Activated CD4-positive, alpha-beta T cell treated with anti-CD3 and anti-CD28 coated beads, Interleukin-2, amount 10 ng/mL, durations not matched to agents 24 days and 14 days (primary cell): ENCODE data around the gene RSKR. TPM values are rescaled to one million over a fixed set of nuclear protein-coding genes. Genes with fewer than 3 reads are reported as not detected.

Experiments
- DNase-seq: peaks from one replicate; pipeline ENCODE4 v3.0.0; 2022
- H3K27ac Mint-ChIP-seq: one replicate; pipeline ENCODE4 v1.8.0; 2022; ENCODE audit warnings: mild to moderate bottlenecking, mixed read lengths
- H3K27me3 Mint-ChIP-seq: one replicate; pipeline ENCODE4 v1.8.0; 2022; ENCODE audit warnings: mixed read lengths
- H3K36me3 Mint-ChIP-seq: one replicate; pipeline ENCODE4 v1.8.0; 2022; ENCODE audit warnings: low read depth, mild to moderate bottlenecking, mixed read lengths
- H3K4me1 Mint-ChIP-seq: one replicate; pipeline ENCODE4 v1.8.0; 2021; ENCODE audit warnings: mixed read lengths
- H3K4me3 Mint-ChIP-seq: one replicate; pipeline ENCODE4 v1.8.0; 2022; ENCODE audit warnings: mild to moderate bottlenecking, moderate library complexity, mixed read lengths
- H3K9me3 Mint-ChIP-seq: one replicate; pipeline ENCODE4 v1.8.0; 2021; ENCODE audit warnings: mixed read lengths
- intact Hi-C: fragments of 100-400 bp; cut with micrococcal nuclease; formaldehyde crosslinking; loops from one replicate; pipeline ENCODE4 v1.15.1; 2023
- total RNA-seq: library from RNA; stranded (reverse); gene quantifications from 2 replicates; pipeline ENCODE4 v1.2.3, GENCODE V29; 2022

The RSKR gene
- total RNA-seq, 1 donor from 2014 or later: 40.8 TPM

GRCh38 chr17:28644787-28645575 lies 31.0 kb upstream of the RSKR start, which contains the start of gene BLTP2:
BLTP2 (minus strand) TSS chr17:28645158; CDS start chr17:28645056, 102 bp downstream.
- Mint-ChIP-seq H3K27me3 (no peaks in the 10 kb centered on the region), H3K27ac (peak within 1 kb of the TSS; percentile 91), H3K4me1 (peaks cover 36% of the 10 kb centered on the region), H3K36me3 (peaks cover 52% of the 10 kb centered on the region), H3K9me3 (no peaks in the 10 kb centered on the region), H3K4me3 (peak within 1 kb of the TSS; percentile 93)
- intact Hi-C loops: loop anchor here (1.0 to 10.0 kb wide), 6 partner anchors 16 to 470 kb away; partner anchors contain the start of genes PROCA1, RPL23A, SDF2 and SPAG5
- peak; percentile 99 for DNase-seq

- Mint-ChIP-seq H3K36me3 (peaks cover 58% of the 10 kb centered on the region), H3K27ac (peak overlapping the region; percentile 91), H3K4me3 (peak overlapping the region; percentile 93), H3K4me1 (peaks cover 36% of the 10 kb centered on the region), H3K27me3 (no peaks in the 10 kb centered on the region), H3K9me3 (no peaks in the 10 kb centered on the region)
- intact Hi-C loops: loop anchor here (2.0 to 10.0 kb wide), 3 partner anchors 67 to 471 kb away; partner anchors contain the start of genes PROCA1 and UNC119
- peak; percentile 81 for DNase-seq
These were observed 30.2 kb upstream of the RSKR start for GRCh38 chr17:28643983-28644786.

GRCh38 chr17:28641579-28641978 lies 27.6 kb upstream of the RSKR start:
- H3K27ac Mint-ChIP-seq: no peak overlapping the region
- H3K36me3 Mint-ChIP-seq: peaks cover 65% of the 10 kb centered on the region
- H3K4me1 Mint-ChIP-seq: peaks cover 36% of the 10 kb centered on the region
- intact Hi-C loops: loop anchor here (5.0 to 10.0 kb wide), 2 partner anchors 89 to 473 kb away; partner anchors contain the start of gene UNC119
- no peak overlapping the region for H3K4me3 Mint-ChIP-seq
- no peaks in the 10 kb centered on the region for H3K9me3 Mint-ChIP-seq
- no peak for DNase-seq
- no peaks in the 10 kb centered on the region for H3K27me3 Mint-ChIP-seq

GRCh38 chr17:28635506-28635905 lies 21.5 kb upstream of the RSKR start:
- Mint-ChIP-seq H3K36me3 (peaks cover 84% of the 10 kb centered on the region), H3K27me3 (no peaks in the 10 kb centered on the region)
- intact Hi-C loops: no loop called here

GRCh38 chr17:28634206-28634865 lies 20.4 kb upstream of the RSKR start:
- H3K36me3 Mint-ChIP-seq: peaks cover 81% of the 10 kb centered on the region
- H3K4me1 Mint-ChIP-seq: peaks cover 11% of the 10 kb centered on the region
- no peak overlapping the region for H3K27ac Mint-ChIP-seq
- DNase-seq: no peak
- H3K4me3 Mint-ChIP-seq: no peak overlapping the region
- H3K9me3 Mint-ChIP-seq: no peaks in the 10 kb centered on the region
- H3K27me3 Mint-ChIP-seq: no peaks in the 10 kb centered on the region
- intact Hi-C loops: no loop called here

More at GRCh38 chr17:28635506-28635905, 21.5 kb upstream of the RSKR start:
- Mint-ChIP-seq H3K4me1 (peaks cover 13% of the 10 kb centered on the region), H3K9me3 (no peaks in the 10 kb centered on the region), H3K4me3 (no peak overlapping the region), H3K27ac (no peak overlapping the region)
- DNase-seq: no peak

GRCh38 chr17:28626818-28627217 lies 12.8 kb upstream of the RSKR start:
- H3K36me3 Mint-ChIP-seq: peaks cover 68% of the 10 kb centered on the region
- intact Hi-C loops: no loop called here

GRCh38 chr17:28624148-28624547 lies 10.2 kb upstream of the RSKR start:
- Mint-ChIP-seq H3K27me3 (no peaks in the 10 kb centered on the region), H3K27ac (no peak overlapping the region), H3K4me3 (no peak overlapping the region), H3K4me1 (peaks cover 8% of the 10 kb centered on the region), H3K9me3 (no peaks in the 10 kb centered on the region), H3K36me3 (peaks cover 75% of the 10 kb centered on the region)
- DNase-seq: no peak
- intact Hi-C loops: no loop called here

More at GRCh38 chr17:28626818-28627217, 12.8 kb upstream of the RSKR start:
- no peak overlapping the region for H3K4me3 Mint-ChIP-seq
- no peaks in the 10 kb centered on the region for H3K9me3 Mint-ChIP-seq
- no peak overlapping the region for H3K27ac Mint-ChIP-seq
- DNase-seq: no peak
- H3K27me3 Mint-ChIP-seq: no peaks in the 10 kb centered on the region
- peaks cover 8% of the 10 kb centered on the region for H3K4me1 Mint-ChIP-seq

GRCh38 chr17:28623696-28624095 lies 9.7 kb upstream of the RSKR start:
- H3K27me3 Mint-ChIP-seq: no peaks in the 10 kb centered on the region
- peaks cover 78% of the 10 kb centered on the region for H3K36me3 Mint-ChIP-seq
- H3K4me3 Mint-ChIP-seq: no peak overlapping the region
- no peak for DNase-seq
- H3K9me3 Mint-ChIP-seq: no peaks in the 10 kb centered on the region
- intact Hi-C loops: no loop called here
- peaks cover 8% of the 10 kb centered on the region for H3K4me1 Mint-ChIP-seq
- no peak overlapping the region for H3K27ac Mint-ChIP-seq

GRCh38 chr17:28622186-28622585 lies 8.2 kb upstream of the RSKR start:
- DNase-seq: no peak
- Mint-ChIP-seq H3K36me3 (peaks cover 75% of the 10 kb centered on the region), H3K27ac (no peak overlapping the region)

GRCh38 chr17:28620010-28620409 lies 6.0 kb upstream of the RSKR start:
- no peak overlapping the region for H3K27ac Mint-ChIP-seq
- H3K4me3 Mint-ChIP-seq: no peak overlapping the region
- no peaks in the 10 kb centered on the region for H3K27me3 Mint-ChIP-seq
- no peaks in the 10 kb centered on the region for H3K4me1 Mint-ChIP-seq
- no peaks in the 10 kb centered on the region for H3K9me3 Mint-ChIP-seq
- no peak for DNase-seq
- intact Hi-C loops: no loop called here
- peaks cover 75% of the 10 kb centered on the region for H3K36me3 Mint-ChIP-seq

More at GRCh38 chr17:28622186-28622585, 8.2 kb upstream of the RSKR start:
- Mint-ChIP-seq H3K4me1 (peaks cover 8% of the 10 kb centered on the region), H3K4me3 (no peak overlapping the region), H3K9me3 (no peaks in the 10 kb centered on the region), H3K27me3 (no peaks in the 10 kb centered on the region)
- intact Hi-C loops: no loop called here

- Mint-ChIP-seq H3K4me3 (no peak overlapping the region), H3K36me3 (peaks cover 76% of the 10 kb centered on the region), H3K4me1 (peaks cover 3% of the 10 kb centered on the region), H3K27ac (no peak overlapping the region), H3K9me3 (no peaks in the 10 kb centered on the region), H3K27me3 (no peaks in the 10 kb centered on the region)
- intact Hi-C loops: no loop called here
- no peak for DNase-seq
These were observed 4.5 kb upstream of the RSKR start for GRCh38 chr17:28618464-28618863.

- H3K9me3 Mint-ChIP-seq: no peaks in the 10 kb centered on the region
- intact Hi-C loops: no loop called here
- H3K36me3 Mint-ChIP-seq: peaks cover 74% of the 10 kb centered on the region
- H3K27me3 Mint-ChIP-seq: no peaks in the 10 kb centered on the region
- H3K27ac Mint-ChIP-seq: no peak overlapping the region
- no peak for DNase-seq
- no peak overlapping the region for H3K4me3 Mint-ChIP-seq
- peaks cover 4% of the 10 kb centered on the region for H3K4me1 Mint-ChIP-seq
These were observed 2.3 kb upstream of the RSKR start for GRCh38 chr17:28616281-28616680.

GRCh38 chr17:28615260-28615940 lies 1.4 kb upstream of the RSKR start:
- intact Hi-C loops: no loop called here
- H3K4me1 Mint-ChIP-seq: peaks cover 4% of the 10 kb centered on the region
- H3K4me3 Mint-ChIP-seq: no peak overlapping the region
- no peak for DNase-seq
- peaks cover 71% of the 10 kb centered on the region for H3K36me3 Mint-ChIP-seq
- no peak overlapping the region for H3K27ac Mint-ChIP-seq
- H3K9me3 Mint-ChIP-seq: no peaks in the 10 kb centered on the region
- H3K27me3 Mint-ChIP-seq: no peaks in the 10 kb centered on the region
